GM12878 (cell line): ENCODE results near the gene SPATS2L. TPM values are rescaled to one million over a fixed set of nuclear protein-coding genes. Genes with fewer than 3 reads are reported as not detected.

Experiments used
- ATAC-seq: fragments of 200-7000 bp; cut with Tn5 transposase; 3 replicates; pipeline ENCODE4 v1.9.1; 2020; ENCODE audit warnings: mild to moderate bottlenecking, moderate library complexity
- BruUV-seq: library from RNA; stranded (reverse); fragments of 400-500 nt; replicated peaks from 2 replicates; lab custom pipeline; 2021; lab: Mats Ljungman, UMichigan
- CTCF ChIA-PET: fragments of 300-600 bp; sonication (Branson Sonifier 250); formaldehyde crosslinking; extraction: SDS; loops from one replicate; lab custom pipeline; 2021; ENCODE audit warnings: inconsistent platforms; lab: Yijun Ruan, JAX
- POLR2A ChIA-PET: fragments of 350-600 bp; formaldehyde crosslinking; extraction: SDS; loops from one replicate; lab custom pipeline; 2021; ENCODE audit warnings: inconsistent platforms; lab: Charles Lee
- RAD21 ChIA-PET: fragments of 300-600 bp; sonication (Branson Sonifier 250); formaldehyde crosslinking; loops from one replicate; lab custom pipeline; 2023; ENCODE audit warnings: antibody characterized with exemption; ENCODE audit not compliant: unreplicated experiment; lab: Charles Lee
- SMC1A ChIA-PET: fragments of 300-600 bp; sonication (Branson Sonifier 250); formaldehyde crosslinking; loops from one replicate; lab custom pipeline; 2023; ENCODE audit not compliant: unreplicated experiment, uncharacterized antibody; lab: Charles Lee
- DNase-seq: peaks from one replicate; pipeline ENCODE4 v3.0.0-alpha.2; 2011; ENCODE audit warnings: low read depth, low spot score
- FAIRE-seq: peaks from 3 replicates; lab custom pipeline; 2011; peaks lifted over from hg19 to GRCh38; lab: Jason Lieb, UNC
- H2AFZ ChIP-seq: 2 replicates; pipeline ENCODE4 v1.6.0; 2011; ENCODE audit warnings: low read depth, low read length, control low read depth; ENCODE audit not compliant: control insufficient read depth
- H3K27ac ChIP-seq: 2 replicates; pipeline ENCODE4 v1.5.1; 2011; ENCODE audit warnings: control low read depth; ENCODE audit not compliant: control insufficient read depth, insufficient read depth
- H3K27me3 ChIP-seq, 2 experiments: replicated peaks in 1 of 2; 2 replicates each; pipeline versions ENCODE4 v1.6.0 to v1.6.1; 2011; ENCODE audit warnings: low read length in 1 of 2; ENCODE audit not compliant: control insufficient read depth in 2 of 2, insufficient read depth in 2 of 2
- H3K36me3 ChIP-seq, 2 experiments: 2 replicates each; pipeline ENCODE4 v1.5.1; 2011; ENCODE audit warnings: low read length in 1 of 2; ENCODE audit not compliant: control insufficient read depth in 2 of 2, insufficient read depth in 2 of 2
- H3K4me1 ChIP-seq: 2 replicates; pipeline ENCODE4 v1.6.1; 2011; ENCODE audit warnings: mild to moderate bottlenecking, low read length, moderate library complexity, mixed read lengths; ENCODE audit not compliant: control insufficient read depth, insufficient read depth
- H3K4me2 ChIP-seq: 2 replicates; pipeline ENCODE4 v1.6.0; 2011; ENCODE audit warnings: control low read depth; ENCODE audit not compliant: control insufficient read depth, insufficient read depth
- H3K4me3 ChIP-seq: fragments of 200-600 bp; sonication (generic); 2 replicates; pipeline ENCODE4 v1.5.1; 2016
- H3K79me2 ChIP-seq: 2 replicates; pipeline ENCODE4 v1.6.0; 2011; ENCODE audit warnings: low read length; ENCODE audit not compliant: control insufficient read depth, insufficient read depth
- H3K9ac ChIP-seq: 2 replicates; pipeline ENCODE4 v1.8.0; 2011; ENCODE audit warnings: low read length, control low read depth, mixed read lengths; ENCODE audit not compliant: control insufficient read depth, insufficient read depth
- H3K9me3 ChIP-seq: replicated peaks from 3 replicates; pipeline ENCODE4 v1.5.1; 2011; ENCODE audit warnings: mild to moderate bottlenecking, low read length; ENCODE audit not compliant: control insufficient read depth, insufficient read depth
- H4K20me1 ChIP-seq: 2 replicates; pipeline ENCODE4 v1.6.0; 2011; ENCODE audit not compliant: control insufficient read depth, insufficient read depth
- BMI1 ChIP-seq: fragments of 450-650 bp; IDR thresholded peaks from 2 replicates; pipeline ENCODE4 v1.6.1; 2016; ENCODE audit warnings: mild to moderate bottlenecking, moderate library complexity, borderline replicate concordance
- CHD4 ChIP-seq: fragments of 200-600 bp; sonication (generic); IDR thresholded peaks from 2 replicates; pipeline ENCODE4 v1.6.1; 2016; ENCODE audit warnings: mild to moderate bottlenecking
- CREM ChIP-seq: IDR thresholded peaks from 2 replicates; pipeline ENCODE4 v1.6.1; 2014; ENCODE audit warnings: antibody characterized with exemption, low read depth
- GABPA ChIP-seq: IDR thresholded peaks from 2 replicates; pipeline ENCODE4 v1.6.1; 2014; ENCODE audit warnings: antibody characterized with exemption, low read depth, mild to moderate bottlenecking, inconsistent platforms
- HDGF ChIP-seq: fragments of 450-650 bp; IDR thresholded peaks from 2 replicates; pipeline ENCODE4 v1.6.1; 2016; ENCODE audit warnings: antibody characterized with exemption
- MEF2B ChIP-seq: fragments of 450-650 bp; IDR thresholded peaks from 2 replicates; pipeline ENCODE4 v1.6.1; 2018; ENCODE audit warnings: mild to moderate bottlenecking, moderate library complexity; ENCODE audit not compliant: partially characterized antibody, poor library complexity, severe bottlenecking
- MYC ChIP-seq: IDR thresholded peaks from 2 replicates; pipeline ENCODE4 v1.6.1; 2011; ENCODE audit warnings: mild to moderate bottlenecking, low read length, moderate library complexity, inconsistent platforms; ENCODE audit not compliant: insufficient read depth, insufficient replicate concordance, insufficient read length, severe bottlenecking
- PKNOX1 ChIP-seq: fragments of 450-650 bp; IDR thresholded peaks from 2 replicates; pipeline ENCODE4 v1.6.1; 2016; ENCODE audit warnings: mild to moderate bottlenecking
- PML ChIP-seq: IDR thresholded peaks from 2 replicates; pipeline ENCODE4 v1.6.1; 2012; ENCODE audit warnings: low read length, inconsistent platforms
- RELA ChIP-seq: fragments of 450-650 bp; IDR thresholded peaks from 2 replicates; pipeline ENCODE4 v1.8.0; 2014; ENCODE audit warnings: borderline replicate concordance; ENCODE audit not compliant: partially characterized antibody
- ZNF24 ChIP-seq: fragments of 450-650 bp; IDR thresholded peaks from 2 replicates; pipeline ENCODE4 v1.6.1; 2017; ENCODE audit warnings: antibody characterized with exemption, mild to moderate bottlenecking
- ZNF622 ChIP-seq: fragments of 450-650 bp; IDR thresholded peaks from 2 replicates; pipeline ENCODE4 v1.6.1; 2017; ENCODE audit warnings: mild to moderate bottlenecking, inconsistent platforms
- ZSCAN29 ChIP-seq: fragments of 450-650 bp; IDR thresholded peaks from 2 replicates; pipeline ENCODE4 v1.6.1; 2017; ENCODE audit warnings: mild to moderate bottlenecking, moderate library complexity
- WGBS: methylation state at CpG from one replicate; pipeline ENCODE4 v1.1.6; 2016; ENCODE audit warnings: low lambda C conversion rate; ENCODE audit not compliant: insufficient replicate concordance, insufficient coverage; ENCODE audit errors: missing lambda C conversion rate; 5-methylcytosine and 5-hydroxymethylcytosine counted together
- in situ Hi-C: fragments of 300-500 bp; cut with MboI; formaldehyde crosslinking; loops from 9 replicates; pipeline ENCODE4 v1.14.3; 2018; ENCODE audit warnings: mixed read lengths
- intact Hi-C: fragments of 100-400 bp; cut with micrococcal nuclease; formaldehyde crosslinking; loops from one replicate; pipeline ENCODE4 v1.14.2; 2022; ENCODE audit not compliant: unreplicated experiment
- polyA plus RNA-seq, 11 experiments: library from polyadenylated mRNA; depleted of rRNA in 4 of 11; unstranded in 6 of 11; stranded (reverse) in 5 of 11; fragments of >200 nt; fragmentation: Nextera tagmentation in 4 of 11; fragmentation: Illumina TruSeq in 1 of 11; extraction: Ambion mirVana in 4 of 11; extraction: Trizol in 1 of 11; gene quantifications; 1 replicate in 1 of 11; 2 replicates in 10 of 11; pipeline versions ENCODE4 v1.2.1 to v1.2.3, GENCODE V29; 2011 to 2016; ENCODE audit warnings: inconsistent platforms in 2 of 11, missing spikeins in 2 of 11, low read depth in 1 of 11
- total RNA-seq, 4 experiments: library from RNA; depleted of rRNA in 3 of 4; stranded (reverse); fragments of >200 nt in 3 of 4; fragmentation: Illumina TruSeq in 1 of 4; extraction: Trizol in 1 of 4; gene quantifications; 2 replicates each; pipeline versions ENCODE4 v1.2.1 to v1.2.3, GENCODE V29; 2013 to 2021

Gene SPATS2L
- total and polyA plus RNA-seq, 10 of the 15 experiments (the other 5 are each of a cell fraction or from before 2014, with no cell fraction given), result 5.2 to 30.0 (median 20.1) TPM

DNA sequence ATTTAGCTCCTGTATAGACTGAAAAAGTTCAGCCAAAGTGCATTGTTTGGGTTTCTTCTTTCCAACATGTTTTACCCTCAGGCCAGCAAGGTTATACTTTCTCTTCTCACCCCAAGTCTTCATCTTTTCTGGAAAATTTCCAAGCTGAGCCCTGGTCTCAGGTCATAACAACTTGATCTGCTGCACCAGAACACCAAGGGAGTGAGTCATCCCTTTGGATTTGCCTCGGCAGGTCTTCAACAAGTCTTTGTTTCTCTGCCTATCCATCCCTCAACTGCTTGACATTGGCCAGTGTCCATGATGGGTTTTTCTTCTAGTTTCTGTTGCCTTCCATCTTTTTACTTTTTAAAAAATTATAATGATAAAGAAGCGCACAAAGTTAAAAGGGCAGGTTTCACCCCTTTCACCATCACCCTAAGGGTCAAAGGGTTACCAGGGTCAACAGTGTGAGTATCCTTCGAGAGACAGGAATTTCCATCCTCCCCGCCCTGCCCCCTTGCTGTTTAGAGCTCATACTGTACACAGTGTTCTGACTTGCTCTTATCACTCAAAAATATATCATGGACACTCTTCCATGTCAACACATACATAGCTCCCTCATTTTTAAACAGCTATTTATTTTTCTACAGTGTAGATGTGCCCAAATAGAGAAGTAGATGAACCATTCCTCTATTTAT is 5.7 kb upstream of the SPATS2L start:
- H3K9ac ChIP-seq, result no peak overlapping the region
- no peaks in the 10 kb centered on the region for H3K9me3 ChIP-seq
- in situ Hi-C loops, result no loop called here
- BruUV-seq, result no TSS peak
- 72% methylated on average over 4 of the region's 4 CpGs for WGBS
- POLR2A ChIA-PET, result no interaction called here
- SMC1A ChIA-PET, result interaction anchor here (1.7 kb wide), 1 partner anchor 12 kb away, joined by 5 read pairs; no protein-coding TSS in a partner anchor
- ATAC-seq (no peak), FAIRE-seq (no peak), DNase-seq (no peak)
- H3K36me3 ChIP-seq, result no peaks in the 10 kb centered on the region
- no peaks in the 10 kb centered on the region for H3K4me1 ChIP-seq
- no peak for TF ChIP-seq MEF2B
- no peak for TF ChIP-seq ZNF24
- no peak for TF ChIP-seq ZSCAN29
- CTCF ChIA-PET, result interaction anchor here (0.9 kb wide), 1 partner anchor 171 kb away, joined by 3 read pairs; no protein-coding TSS in a partner anchor
- H2AFZ ChIP-seq, result no peak overlapping the region
- no peak overlapping the region for H3K27ac ChIP-seq
- no peaks in the 10 kb centered on the region for H3K27me3 ChIP-seq
- no peak overlapping the region for H3K4me3 ChIP-seq
- no peak overlapping the region for H3K4me2 ChIP-seq
- no peaks in the 10 kb centered on the region for H4K20me1 ChIP-seq
- RAD21 ChIA-PET, result interaction anchor here (1.2 kb wide), 1 partner anchor 78 kb away, joined by 3 read pairs; no protein-coding TSS in a partner anchor
- intact Hi-C loops, result no loop called here
- no peaks in the 10 kb centered on the region for H3K79me2 ChIP-seq

DNA sequence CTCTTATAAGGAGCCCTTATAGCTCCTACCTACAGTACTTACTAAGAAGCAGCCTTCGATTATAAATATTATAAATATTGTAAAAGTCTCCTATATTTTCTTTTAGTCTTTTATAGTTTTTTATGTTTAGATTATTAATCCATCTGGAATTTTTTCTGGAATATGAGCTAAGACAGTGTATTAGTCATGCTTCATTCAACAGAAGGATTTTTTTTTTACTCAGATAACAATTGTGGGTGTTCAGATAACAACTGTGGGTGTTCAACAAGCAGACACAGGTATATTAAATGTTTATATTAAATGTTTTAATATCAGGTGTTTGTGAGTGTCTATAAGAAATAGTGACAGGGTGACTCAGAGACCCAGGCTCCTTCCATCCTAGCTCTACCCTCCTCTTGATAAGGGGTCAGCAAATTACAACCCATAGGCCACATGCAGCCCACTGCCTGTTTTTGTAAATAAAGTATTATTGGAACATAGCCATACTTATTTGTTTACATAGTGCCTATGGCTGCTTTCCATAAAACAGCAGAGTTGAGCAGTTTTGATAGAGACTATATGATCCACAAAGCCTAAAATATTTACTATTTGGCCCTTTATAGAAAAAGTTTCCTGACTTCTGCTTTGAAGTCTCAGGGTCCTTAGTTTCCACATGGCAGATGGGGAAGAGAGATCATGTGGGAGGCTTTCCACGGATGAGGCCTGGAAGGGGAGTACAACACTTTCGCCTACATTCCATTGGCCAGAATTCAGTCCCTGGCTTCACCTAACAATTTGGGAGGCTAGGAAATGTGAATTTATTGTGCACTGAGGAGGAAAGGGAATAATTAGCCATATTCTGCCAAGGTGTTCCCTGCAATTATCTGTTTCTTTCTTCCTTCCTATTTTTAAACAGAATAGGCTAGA is 4.3 kb upstream of the SPATS2L start:
- RAD21 ChIA-PET, result no interaction called here
- SMC1A ChIA-PET, result interaction anchor here (0.6 to 1.7 kb wide), 4 partner anchors 10 to 1364 kb away, joined by 3 to 5 read pairs (median 3); no protein-coding TSS in a partner anchor
- Histone ChIP-seq H3K79me2 (peaks cover 4% of the 10 kb centered on the region), H3K27ac (no peak overlapping the region), H2AFZ (no peak overlapping the region), H3K4me2 (no peak overlapping the region), H3K4me3 (no peak overlapping the region), H3K9ac (no peak overlapping the region), H4K20me1 (no peaks in the 10 kb centered on the region), H3K36me3 (no peaks in the 10 kb centered on the region), H3K4me1 (peaks cover 4% of the 10 kb centered on the region; the same call in 1 of the 2 replicates), H3K27me3 (no peaks in the 10 kb centered on the region), H3K9me3 (no peaks in the 10 kb centered on the region)
- ATAC-seq (no peak), FAIRE-seq (no peak), DNase-seq (no peak)
- WGBS, result 81% methylated on average over 3 of the region's 3 CpGs
- no TSS peak for BruUV-seq
- POLR2A ChIA-PET, result no interaction called here
- CTCF ChIA-PET, result interaction anchor here (0.6 to 0.8 kb wide), 2 partner anchors 179 to 182 kb away, joined by 3 to 4 read pairs; no protein-coding TSS in a partner anchor
- intact Hi-C loops, result no loop called here
- in situ Hi-C loops, result no loop called here
- TF ChIP-seq ZSCAN29 (no peak), PML (no peak), PKNOX1 (no peak), GABPA (no peak), MYC (no peak), HDGF (no peak), ZNF622 (no peak), RELA (no peak), CHD4 (no peak), CREM (no peak), BMI1 (no peak)
